ENCODE data around the gene BCLAF1.

- no peak for TF ChIP-seq CTCF (IDR thresholded peaks at IDR 0.05)
- TF ChIP-seq POLR2A (IDR thresholded peaks at IDR 0.05), result no peak
- TF ChIP-seq POLR2AphosphoS5 (IDR thresholded peaks at IDR 0.05), result no peak
These were observed 48.8 kb upstream of the BCLAF1 start for GRCh38 chr6:136338486-136338885.
